Hepatocyte (in vitro differentiated cells): Measurements from ENCODE around the gene HBG1.

Source experiments
- EZH2 ChIP-seq: fragments of 200-600 bp; sonication (generic); IDR thresholded peaks from 2 replicates; pipeline ENCODE4 v1.6.1; 2016; ENCODE audit warnings: antibody characterized with exemption, mild to moderate bottlenecking, borderline replicate concordance
- TF ChIP-seq, protein P1 (sequence below): fragments of 200-600 bp; sonication (generic); IDR thresholded peaks from 2 replicates; pipeline ENCODE4 v1.5.1; 2016; ENCODE audit warnings: antibody characterized with exemption, mild to moderate bottlenecking; ENCODE audit not compliant: poor library complexity

GRCh38 chr11:5210376-5210885, 39.2 kb downstream of the HBG1 start:
- TF ChIP-seq, protein P1, sequence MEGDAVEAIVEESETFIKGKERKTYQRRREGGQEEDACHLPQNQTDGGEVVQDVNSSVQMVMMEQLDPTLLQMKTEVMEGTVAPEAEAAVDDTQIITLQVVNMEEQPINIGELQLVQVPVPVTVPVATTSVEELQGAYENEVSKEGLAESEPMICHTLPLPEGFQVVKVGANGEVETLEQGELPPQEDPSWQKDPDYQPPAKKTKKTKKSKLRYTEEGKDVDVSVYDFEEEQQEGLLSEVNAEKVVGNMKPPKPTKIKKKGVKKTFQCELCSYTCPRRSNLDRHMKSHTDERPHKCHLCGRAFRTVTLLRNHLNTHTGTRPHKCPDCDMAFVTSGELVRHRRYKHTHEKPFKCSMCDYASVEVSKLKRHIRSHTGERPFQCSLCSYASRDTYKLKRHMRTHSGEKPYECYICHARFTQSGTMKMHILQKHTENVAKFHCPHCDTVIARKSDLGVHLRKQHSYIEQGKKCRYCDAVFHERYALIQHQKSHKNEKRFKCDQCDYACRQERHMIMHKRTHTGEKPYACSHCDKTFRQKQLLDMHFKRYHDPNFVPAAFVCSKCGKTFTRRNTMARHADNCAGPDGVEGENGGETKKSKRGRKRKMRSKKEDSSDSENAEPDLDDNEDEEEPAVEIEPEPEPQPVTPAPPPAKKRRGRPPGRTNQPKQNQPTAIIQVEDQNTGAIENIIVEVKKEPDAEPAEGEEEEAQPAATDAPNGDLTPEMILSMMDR = no peak
- no peak for TF ChIP-seq EZH2
